GM18507 (cell line): Measurements from ENCODE around the gene NOL9.

ENCODE experiments used
- DNase-seq: peaks from one replicate; pipeline ENCODE4 v3.0.0; 2011; ENCODE audit warnings: low read depth; ENCODE audit not compliant: insufficient read length; ENCODE audit errors: extremely low spot score
- FAIRE-seq: peaks from 2 replicates; lab custom pipeline; 2011; peaks lifted over from hg19 to GRCh38; lab: Jason Lieb, UNC

The NOL9 gene

GRCh38 chr1:6508154-6508815 is 46.0 kb downstream of the NOL9 start:
- FAIRE-seq: no peak

GRCh38 chr1:6507461-6507911 is 46.8 kb downstream of the NOL9 start:
- FAIRE-seq: no peak
- DNase-seq: no peak

More at GRCh38 chr1:6508154-6508815, 46.0 kb downstream of the NOL9 start:
- DNase-seq: no peak

- FAIRE-seq: no peak
- DNase-seq: no peak
Observed at GRCh38 chr1:6507037-6507428, 47.3 kb downstream of the NOL9 start.

DNA sequence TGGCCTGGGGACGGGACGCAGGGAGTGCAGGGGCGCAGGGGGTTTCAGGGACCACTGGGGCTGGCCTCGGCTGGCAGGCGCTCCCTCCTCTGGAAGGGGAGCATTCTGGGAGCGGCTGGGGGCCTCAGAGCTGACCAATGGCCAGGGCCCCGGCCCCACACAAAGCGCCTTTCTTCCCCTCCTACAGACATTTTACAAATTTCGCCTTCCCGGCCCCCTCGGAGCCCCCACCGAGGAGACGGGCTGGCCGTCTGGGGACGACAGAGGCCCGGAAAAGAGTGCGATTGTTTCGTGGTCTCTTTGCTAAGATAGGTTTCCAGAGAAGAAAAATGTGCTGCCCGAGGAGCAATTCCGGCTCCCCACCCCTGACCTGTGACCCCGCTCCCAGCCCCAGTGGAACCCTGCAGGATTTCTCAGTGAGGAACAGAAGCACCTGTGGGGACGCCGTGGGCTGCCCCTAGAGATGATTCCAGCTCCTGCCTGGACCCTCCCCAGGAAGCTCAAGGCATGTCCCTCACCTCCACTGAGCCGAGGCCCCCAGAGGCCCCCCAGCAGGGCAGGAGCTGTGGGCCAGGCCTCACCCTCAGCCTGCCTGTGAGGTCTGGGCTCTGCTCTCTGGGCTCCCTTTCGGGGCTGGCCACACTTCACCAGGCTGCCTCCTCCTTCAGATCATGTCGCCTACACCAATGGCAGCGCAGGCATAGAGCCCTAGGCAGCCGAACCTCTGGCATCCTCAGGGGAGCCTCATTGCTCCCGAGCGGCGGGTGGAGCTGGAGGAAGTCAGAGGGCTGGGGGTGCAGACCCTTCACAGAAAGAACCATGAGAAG is 47.9 kb downstream of the NOL9 start:
- no peak for FAIRE-seq

GRCh38 chr1:6505367-6506209 is 48.7 kb downstream of the NOL9 start:
- FAIRE-seq (no peak), DNase-seq (no peak)

More for the DNA sequence above, 47.9 kb downstream of the NOL9 start:
- no peak for DNase-seq

DNA sequence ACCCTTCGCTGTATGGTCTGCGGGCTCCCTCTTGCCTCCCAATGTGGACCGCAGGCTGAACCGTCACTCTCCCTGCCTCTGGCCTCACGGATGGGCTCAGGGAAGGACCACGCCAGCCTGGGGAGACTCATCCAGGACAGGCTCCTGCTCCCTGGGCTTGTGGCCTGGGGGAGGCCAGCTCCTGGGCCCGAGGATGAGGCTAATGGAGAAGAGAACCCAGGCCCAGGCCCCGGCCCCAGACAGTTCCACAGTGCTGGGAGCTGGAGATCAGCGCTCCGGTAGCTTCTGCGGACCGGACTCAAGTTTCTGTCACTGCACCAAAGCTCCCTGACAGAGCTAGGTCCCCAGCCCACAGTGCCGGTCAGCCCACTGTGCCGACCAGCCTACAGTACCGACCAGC is 49.4 kb downstream of the NOL9 start:
- no peak for FAIRE-seq

GRCh38 chr1:6503884-6504602 is 50.3 kb downstream of the NOL9 start:
- FAIRE-seq (no peak), DNase-seq (no peak)

More for the DNA sequence above, 49.4 kb downstream of the NOL9 start:
- no peak for DNase-seq

GRCh38 chr1:6502000-6502891 is 52.1 kb downstream of the NOL9 start:
- DNase-seq (no peak), FAIRE-seq (no peak)

DNA sequence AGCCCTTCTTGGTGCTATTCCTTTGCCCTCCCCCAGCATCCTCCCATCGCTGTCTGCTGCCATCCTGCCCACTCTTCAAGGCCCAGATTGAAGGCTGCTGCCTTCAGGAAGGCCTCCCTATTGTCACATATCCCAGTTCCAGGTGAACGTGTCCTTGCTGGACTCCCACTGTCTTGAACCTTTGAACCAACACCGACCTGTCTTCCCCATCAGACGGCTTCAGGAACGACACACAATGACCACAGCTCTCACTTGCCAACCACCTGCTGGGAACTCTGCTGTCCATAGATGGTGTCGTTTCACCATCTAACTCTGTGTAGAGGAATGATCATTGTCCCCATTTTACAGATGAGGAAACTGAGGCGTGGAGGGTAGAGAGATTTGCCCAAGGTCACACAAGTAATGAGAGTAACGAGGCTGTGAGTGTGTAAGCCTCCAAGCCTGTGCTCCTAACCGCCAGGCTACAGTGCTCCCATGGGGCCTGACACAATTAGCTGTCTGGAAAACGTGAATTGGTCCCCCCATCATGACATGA is 53.0 kb downstream of the NOL9 start:
- no peak for DNase-seq
- FAIRE-seq: no peak

- DNase-seq (no peak), FAIRE-seq (no peak)
Observed at GRCh38 chr1:6500544-6501278, 53.6 kb downstream of the NOL9 start.

GRCh38 chr1:6499296-6499695 is 55.0 kb downstream of the NOL9 start:
- FAIRE-seq (no peak), DNase-seq (no peak)

DNA sequence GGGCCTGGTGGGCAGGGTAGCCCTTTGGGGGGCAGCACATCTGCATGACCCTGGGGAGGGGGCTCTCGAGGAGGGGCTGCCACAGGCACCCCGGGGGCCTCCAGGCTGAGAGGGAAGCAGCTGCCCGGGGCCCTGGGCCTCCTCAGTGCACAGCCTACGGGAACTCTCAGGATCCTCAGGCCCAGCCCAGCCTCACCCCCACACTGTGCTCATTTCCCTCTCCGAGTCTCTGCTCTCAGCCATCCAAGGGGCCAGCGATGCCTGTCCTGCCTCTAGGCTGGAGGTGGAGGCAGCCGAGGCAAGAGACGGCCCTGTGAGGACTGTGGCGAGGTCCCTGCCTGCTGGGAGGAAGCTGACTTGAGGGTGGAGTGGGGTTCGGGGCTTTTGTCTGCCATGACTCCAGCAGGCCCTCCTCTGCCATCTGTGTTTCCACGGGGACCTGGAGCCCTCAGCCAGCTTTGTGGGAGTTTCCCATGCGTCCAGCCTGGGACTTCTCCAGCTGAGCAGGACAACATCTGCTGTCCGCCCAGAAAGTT is 55.7 kb downstream of the NOL9 start:
- FAIRE-seq: no peak

DNA sequence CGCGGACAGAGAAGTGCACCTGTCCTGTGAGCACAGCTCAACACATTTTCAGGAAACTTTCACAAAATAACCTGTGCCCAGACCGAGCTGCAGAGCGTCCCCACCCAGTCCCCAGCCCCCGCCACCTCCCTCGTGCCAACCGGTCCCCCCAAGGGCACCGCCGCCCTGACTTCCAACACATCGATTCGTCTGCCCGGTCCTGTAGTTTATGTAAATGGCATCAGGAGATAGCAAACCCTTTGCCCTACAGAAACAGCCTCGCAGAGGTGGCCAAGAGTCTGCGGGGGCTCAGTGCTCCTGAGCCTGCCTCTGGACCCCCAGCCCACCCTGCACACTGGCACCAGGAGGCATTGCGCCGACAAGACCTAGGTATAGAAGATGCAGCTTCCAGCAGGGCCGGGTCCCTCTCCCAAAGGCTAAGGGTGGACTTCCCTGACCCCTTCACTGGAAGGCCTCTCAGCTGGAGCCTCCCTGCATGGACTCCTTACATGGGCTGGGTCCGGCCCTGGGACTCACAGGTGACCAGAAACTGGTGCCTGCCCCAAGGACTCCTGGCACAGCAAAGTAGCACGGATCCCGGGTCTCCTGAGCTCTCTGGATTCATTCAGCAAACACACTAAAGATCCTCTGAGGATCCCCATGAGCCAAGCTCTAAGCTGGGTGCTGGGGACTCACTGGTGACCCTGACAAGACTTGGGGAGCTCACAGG is 56.3 kb downstream of the NOL9 start:
- DNase-seq (no peak), FAIRE-seq (no peak)

More for the DNA sequence above, 55.7 kb downstream of the NOL9 start:
- no peak for DNase-seq

DNA sequence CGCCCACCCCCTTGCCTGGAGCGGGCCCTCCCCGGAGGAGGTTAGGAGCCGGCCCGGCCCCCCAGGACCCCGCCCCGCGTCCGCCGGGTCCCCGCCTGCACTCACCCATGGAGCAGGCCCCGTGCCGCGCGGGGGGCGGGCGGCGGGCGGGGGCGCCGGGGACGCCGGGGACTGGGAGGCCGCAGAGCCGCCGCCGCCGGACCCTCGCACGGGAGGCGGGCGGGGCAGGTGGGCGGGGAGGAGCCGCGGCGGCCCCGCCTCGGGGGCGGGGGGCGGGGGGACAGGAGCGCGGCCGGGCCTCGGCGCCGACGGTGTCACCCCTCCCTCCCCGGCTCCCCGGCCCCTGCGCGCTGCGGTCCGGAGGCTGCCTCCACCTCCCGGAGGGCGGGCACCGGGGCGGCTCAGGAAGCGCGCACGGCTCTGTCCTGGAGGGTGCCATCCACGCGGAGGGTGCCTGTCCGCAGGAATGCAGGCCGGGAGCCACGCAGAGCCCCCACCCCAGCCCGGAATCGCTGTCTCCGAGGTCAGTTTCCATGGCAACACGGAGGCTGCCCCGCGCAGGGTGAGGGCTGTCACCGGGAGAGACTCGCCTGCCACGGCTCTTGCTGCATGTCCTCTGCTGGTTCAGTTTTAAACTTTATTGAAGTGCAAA is 57.0 kb downstream of the NOL9 start:
- DNase-seq (no peak), FAIRE-seq (no peak)

GRCh38 chr1:6496890-6497214 is 57.5 kb downstream of the NOL9 start:
- DNase-seq: no peak
- no peak for FAIRE-seq

DNA sequence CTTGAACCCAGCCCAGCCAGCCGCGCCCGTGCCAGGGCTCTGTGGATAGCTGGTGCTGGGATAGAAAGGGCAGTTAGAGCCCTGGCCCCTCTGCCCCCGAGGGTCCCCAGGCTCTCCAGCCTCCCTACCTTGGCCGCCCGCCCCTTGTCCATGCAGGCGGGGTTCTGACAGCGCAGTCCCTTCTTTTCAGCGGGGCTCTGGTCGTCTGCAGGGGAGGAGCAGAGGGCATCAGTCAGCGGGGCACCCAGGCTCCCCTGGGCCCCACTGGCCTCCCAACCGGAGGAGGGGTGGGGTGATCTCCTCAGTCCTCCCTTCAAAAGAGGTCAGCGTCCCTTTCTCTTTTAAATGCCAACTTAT is 58.0 kb downstream of the NOL9 start:
- no peak for FAIRE-seq
- DNase-seq: no peak
